ENCODE data around the gene SNUPN. TPM values are rescaled to one million over a fixed set of nuclear protein-coding genes. Genes with fewer than 3 reads are reported as not detected.

Gene SNUPN
- total and polyA plus RNA-seq, 8 donors, result 4.7 to 29.2 (median 16.4) TPM

GRCh38 chr15:75596703-75597345 lies 28.7 kb downstream of the SNUPN start:
- Histone ChIP-seq H3K4me1 (peaks cover 24 to 45% (median 31%) of the 10 kb centered on the region in 4 donors), H3K36me3 (peaks cover 11 to 85% (median 63%) of the 10 kb centered on the region in 4 donors), H3K4me3 (no peak overlapping the region), H3K27me3 (no peaks in the 10 kb centered on the region), H3K9me3 (no peaks in the 10 kb centered on the region), H3K27ac (peak overlapping the region; percentile 45 to 75 (median 69))
- no peak for TF ChIP-seq EP300 (IDR thresholded peaks at IDR 0.05)
- peak in 2 of 3 donors; percentile 64 to 77 for TF ChIP-seq POLR2AphosphoS5 (IDR thresholded peaks at IDR 0.05)
- TF ChIP-seq CTCF (IDR thresholded peaks at IDR 0.05), result no peak
- intact Hi-C loops (cut with DNase I; ENCODE audit: low total_unique reads), result no loop called here
- peak in 1 of 2 donors; percentile 54 for DNase-seq
- WGBS, 5 donors, result 32 to 61% (median 51%) methylated on average over 3 of the region's 3 CpGs

DNA sequence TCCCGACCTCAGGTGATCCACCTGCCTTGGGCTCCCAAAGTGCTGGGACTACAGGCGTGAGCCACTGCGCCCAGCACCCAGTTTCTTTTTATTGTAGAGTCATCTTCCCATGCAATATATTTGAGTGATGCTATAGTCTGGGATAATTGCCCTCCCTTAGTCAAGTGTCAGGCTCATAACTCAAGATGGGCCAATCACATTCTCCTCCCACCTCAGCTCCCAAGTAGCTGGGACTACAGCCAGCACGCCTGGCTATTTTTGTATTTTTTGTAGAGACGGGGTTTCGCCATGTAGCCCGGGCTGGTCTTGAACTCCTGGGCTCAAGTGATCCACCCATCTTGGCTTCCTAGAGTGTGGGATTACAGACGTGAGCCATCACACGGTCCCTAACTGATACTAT lies 31.2 kb downstream of the SNUPN start:
- Histone ChIP-seq H3K9me3 (no peaks in the 10 kb centered on the region), H3K27me3 (no peaks in the 10 kb centered on the region), H3K27ac (no peak overlapping the region), H3K36me3 (peaks cover 3 to 70% (median 46%) of the 10 kb centered on the region in 4 donors), H3K4me3 (no peak overlapping the region), H3K4me1 (peaks cover 24 to 38% (median 29%) of the 10 kb centered on the region in 4 donors)
- no peak for TF ChIP-seq EP300 (IDR thresholded peaks at IDR 0.05)
- TF ChIP-seq POLR2A (IDR thresholded peaks at IDR 0.05), result no peak
- no peak for TF ChIP-seq POLR2AphosphoS5 (IDR thresholded peaks at IDR 0.05)
- no peak for TF ChIP-seq CTCF (IDR thresholded peaks at IDR 0.05)
- 76 to 89% (median 83%) methylated on average over 9 of the region's 9 CpGs for WGBS, 5 donors
- DNase-seq, result no peak
- intact Hi-C loops (cut with DNase I; ENCODE audit: low total_unique reads), result no loop called here

DNA sequence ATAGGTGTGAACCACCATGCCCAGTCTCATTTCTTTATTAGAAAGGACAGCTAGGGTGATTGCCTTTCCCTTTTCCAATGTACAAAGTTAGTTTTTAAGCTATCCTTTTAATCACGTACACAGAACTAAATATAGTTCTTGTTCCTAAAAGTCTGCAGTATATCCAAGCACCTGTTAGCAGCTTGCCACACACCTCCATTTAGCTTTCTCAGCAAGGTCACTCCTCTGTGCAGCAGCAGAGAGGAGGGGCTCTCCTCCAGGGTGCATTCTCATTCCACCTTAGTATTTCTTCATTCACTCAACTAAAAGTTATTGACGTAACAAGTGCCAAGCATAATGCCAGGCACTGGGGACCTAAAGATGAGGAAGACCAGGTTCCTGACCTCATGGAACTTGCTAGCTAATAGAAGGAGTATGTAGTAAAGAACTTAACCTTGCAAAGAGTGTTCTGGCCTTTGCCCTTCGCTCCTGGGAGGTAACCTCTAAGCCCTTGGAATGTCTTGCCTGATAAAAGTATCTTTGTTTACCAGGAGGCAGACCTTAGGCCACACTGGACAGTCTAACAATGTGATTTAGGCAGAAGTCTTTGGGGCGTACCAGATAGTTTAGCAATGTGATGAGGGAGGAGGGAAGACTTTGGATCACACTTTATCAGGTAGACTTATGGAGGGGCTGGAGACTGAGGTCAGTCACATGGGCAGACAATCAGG lies 33.7 kb downstream of the SNUPN start:
- 82 to 88% (median 85%) methylated on average over 4 of the region's 4 CpGs for WGBS, 5 donors
- H3K9me3 ChIP-seq, result no peaks in the 10 kb centered on the region
- no peak overlapping the region for H3K27ac ChIP-seq
- peaks cover 0 to 48% (median 34%) of the 10 kb centered on the region in 4 donors for H3K36me3 ChIP-seq
- intact Hi-C loops (cut with DNase I; ENCODE audit: low total_unique reads), result no loop called here
- H3K4me3 ChIP-seq, result no peak overlapping the region
- H3K27me3 ChIP-seq, result no peaks in the 10 kb centered on the region
- TF ChIP-seq POLR2AphosphoS5 (IDR thresholded peaks at IDR 0.05) (no peak), CTCF (IDR thresholded peaks at IDR 0.05) (no peak), EP300 (IDR thresholded peaks at IDR 0.05) (no peak), POLR2A (IDR thresholded peaks at IDR 0.05) (no peak)
- H3K4me1 ChIP-seq, result peaks cover 0 to 14% (median 7%) of the 10 kb centered on the region in 4 donors
- DNase-seq, result no peak

DNA sequence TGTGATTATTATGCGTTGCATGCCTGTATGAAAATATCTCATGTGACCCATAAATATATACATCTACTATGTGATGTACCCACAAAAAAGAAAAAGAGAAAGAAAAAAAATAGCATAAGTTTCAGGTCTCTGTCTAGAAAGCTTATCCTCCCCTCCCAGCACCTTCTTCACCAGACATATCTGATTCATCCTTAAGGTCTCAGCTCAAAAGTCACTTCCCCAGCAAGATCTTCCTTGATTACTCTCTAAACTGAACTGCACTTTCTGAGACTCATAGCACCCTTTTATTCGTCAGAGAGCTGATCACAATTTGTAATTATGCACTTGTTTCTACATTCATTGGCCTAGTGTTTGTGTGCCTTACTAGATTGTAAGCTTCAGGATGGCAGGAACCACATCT lies 35.3 kb downstream of the SNUPN start:
- no peak for DNase-seq
- intact Hi-C loops (cut with DNase I; ENCODE audit: low total_unique reads), result no loop called here
- Histone ChIP-seq H3K36me3 (peaks cover 0 to 33% (median 20%) of the 10 kb centered on the region in 4 donors), H3K27ac (no peak overlapping the region), H3K4me1 (no peaks in the 10 kb centered on the region), H3K27me3 (no peaks in the 10 kb centered on the region), H3K9me3 (no peaks in the 10 kb centered on the region), H3K4me3 (no peak overlapping the region)
- no peak for TF ChIP-seq POLR2A (IDR thresholded peaks at IDR 0.05)
- WGBS, 5 donors, result 88 to 97% (median 95%) methylated on average over 2 of the region's 2 CpGs
